Dermis blood vessel endothelial cell (primary cell): ENCODE measurements around the gene SPOUT1. TPM values are rescaled to one million over a fixed set of nuclear protein-coding genes. Genes with fewer than 3 reads are reported as not detected.
A peak's percentile ranks its signal among the peaks of the same experiment; 100 is the strongest.
"Not testable (repeated sequence)": the region's sequence is repeated elsewhere in the genome, so short reads cannot be mapped to it uniquely, and the experiment has no call there.

Experiments used
- DNase-seq: peaks from one replicate; pipeline ENCODE4 v3.0.0; 2010
- total RNA-seq: library from RNA; depleted of rRNA; stranded (reverse); fragments of >200 nt; gene quantifications from 2 replicates; pipeline ENCODE4 v1.2.3, GENCODE V29; 2014

The SPOUT1 gene
- total RNA-seq, 1 donor from 2014 or later, result 31.1 TPM

DNA sequence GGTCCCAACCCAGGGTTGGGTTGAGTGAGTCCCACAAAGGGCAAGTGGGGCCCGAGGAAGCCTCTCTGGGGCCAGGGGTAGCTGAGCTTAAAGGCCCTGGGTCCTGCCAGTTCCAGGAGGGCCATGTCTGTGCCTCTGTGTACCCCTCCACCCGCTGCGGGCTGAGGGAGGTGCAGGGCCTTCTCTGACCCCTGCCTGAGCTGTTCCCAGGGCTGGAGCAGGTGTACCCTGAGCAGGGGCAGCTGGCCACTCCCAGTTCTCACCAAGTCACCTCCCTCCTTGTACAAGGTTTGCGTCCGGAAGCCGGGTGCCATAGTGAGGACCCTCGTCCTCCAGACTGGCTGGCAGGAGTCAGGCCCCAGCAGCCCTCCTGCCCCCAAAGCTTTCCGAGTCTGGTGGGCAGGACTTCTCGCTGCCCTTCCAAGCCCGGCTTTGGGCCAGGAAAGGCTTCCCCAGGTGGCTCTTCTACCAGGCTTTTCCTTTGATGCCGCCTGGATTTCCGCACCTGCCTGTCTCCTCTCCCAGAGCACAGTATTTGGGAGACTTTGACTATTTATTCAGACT lies 20.5 kb downstream of the SPOUT1 start:
- no peak for DNase-seq

DNA sequence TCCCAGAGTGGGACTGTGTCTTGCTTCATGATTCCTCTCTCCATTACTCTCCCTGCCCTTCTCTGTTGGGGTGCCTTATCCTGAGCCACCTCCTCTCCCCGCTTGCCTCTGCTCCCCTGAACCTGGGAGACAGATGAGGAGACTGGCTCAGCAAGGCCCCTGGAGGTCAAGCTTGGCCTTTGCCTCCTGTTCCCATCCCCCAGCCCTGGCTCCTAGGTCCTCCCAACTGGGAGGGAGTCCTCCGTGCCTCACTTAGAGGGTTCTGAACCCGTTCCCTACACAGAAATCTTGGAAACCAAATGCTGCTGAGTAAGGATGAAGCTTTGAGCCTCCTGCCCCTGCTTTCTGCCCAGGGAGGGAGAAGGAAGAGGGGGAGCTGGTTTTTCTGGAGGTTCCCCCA lies 21.1 kb downstream of the SPOUT1 start:
- DNase-seq, result no peak

DNA sequence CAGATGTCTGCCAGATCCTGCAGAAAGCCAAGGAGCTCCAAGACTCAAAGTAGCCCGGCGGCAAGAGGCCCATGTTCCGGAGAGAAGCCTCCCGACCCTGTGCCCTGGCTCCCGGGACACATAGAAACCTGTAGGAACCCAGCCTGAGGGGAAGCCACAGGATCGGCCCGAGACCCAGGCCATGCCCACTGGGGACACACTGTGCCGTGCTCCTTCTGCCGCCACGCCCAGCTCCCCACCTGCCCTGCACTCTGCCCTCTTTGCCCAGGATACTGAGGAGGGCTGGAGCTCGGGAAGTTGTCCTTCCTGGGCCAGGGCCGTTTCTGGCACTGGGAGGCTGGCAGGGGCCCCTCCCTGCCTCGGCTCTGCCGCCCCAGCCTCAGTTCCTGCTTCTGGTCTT lies 21.8 kb downstream of the SPOUT1 start:
- DNase-seq, result no peak

DNA sequence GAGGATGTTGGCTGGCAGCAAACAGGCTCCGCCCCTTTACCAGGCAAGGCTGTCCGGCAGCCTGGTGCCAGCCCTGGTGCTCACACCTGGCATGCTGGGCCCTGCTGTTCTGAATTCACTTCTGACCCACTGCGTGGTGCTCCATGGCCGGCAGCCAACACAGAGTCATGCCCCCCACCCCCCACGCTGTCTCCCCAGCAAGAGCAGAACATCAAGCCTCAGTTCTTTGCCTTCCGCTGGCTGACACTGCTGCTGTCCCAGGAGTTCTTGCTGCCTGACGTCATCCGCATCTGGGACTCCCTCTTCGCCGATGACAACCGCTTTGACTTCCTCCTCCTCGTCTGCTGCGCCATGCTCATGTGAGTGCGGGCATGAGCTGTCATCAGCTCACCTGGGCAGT lies 23.9 kb downstream of the SPOUT1 start:
- DNase-seq, result no peak

DNA sequence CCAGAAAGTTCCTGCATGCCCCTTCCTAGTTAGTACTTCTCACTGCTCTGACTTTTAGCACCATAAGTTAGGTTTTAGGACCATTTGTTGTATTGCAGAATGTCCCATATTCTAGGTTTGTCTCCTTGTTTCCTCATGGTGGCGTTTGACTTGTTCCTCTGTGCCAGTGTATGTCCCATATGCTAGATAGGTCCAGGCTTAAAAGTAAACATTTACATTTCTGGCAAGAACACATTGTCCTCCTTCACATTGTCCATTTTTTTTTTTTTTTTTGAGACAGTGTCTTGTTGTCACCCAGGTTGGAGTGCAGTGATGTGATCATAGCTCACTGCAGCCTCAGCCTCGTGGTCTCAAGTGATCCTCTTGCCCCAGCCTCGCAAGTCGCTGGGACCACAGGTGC lies 27.1 kb downstream of the SPOUT1 start:
- DNase-seq, result no peak

GRCh38 chr9:128800061-128800460 lies 29.5 kb downstream of the SPOUT1 start:
- DNase-seq, result no peak

- no peak for DNase-seq
These were observed 30.7 kb downstream of the SPOUT1 start for GRCh38 chr9:128798896-128799295.

GRCh38 chr9:128794961-128795360 lies 34.6 kb downstream of the SPOUT1 start:
- DNase-seq, result not testable (repeated sequence)

- DNase-seq, result no peak
These were observed 36.5 kb downstream of the SPOUT1 start for GRCh38 chr9:128792978-128793686.

DNA sequence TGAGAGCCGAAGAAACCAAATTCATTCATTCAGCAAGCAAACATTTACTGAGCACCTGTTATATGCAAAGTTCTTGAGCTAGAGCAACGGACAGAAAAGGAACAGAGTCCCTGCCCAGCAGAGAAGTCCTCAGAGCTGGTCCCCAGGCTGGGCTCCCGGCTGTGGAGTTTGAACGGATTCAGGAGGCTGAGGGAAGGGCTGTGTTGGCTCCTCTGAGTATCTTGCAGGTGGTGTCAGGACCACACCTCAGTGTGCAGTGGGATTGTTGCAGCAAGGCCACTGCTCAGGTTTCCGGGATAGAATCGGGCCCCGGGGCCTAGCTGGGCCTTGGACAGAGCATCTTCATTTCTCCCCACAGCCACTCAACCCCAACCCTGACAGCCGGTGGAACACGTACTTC lies 37.5 kb downstream of the SPOUT1 start:
- no peak for DNase-seq

DNA sequence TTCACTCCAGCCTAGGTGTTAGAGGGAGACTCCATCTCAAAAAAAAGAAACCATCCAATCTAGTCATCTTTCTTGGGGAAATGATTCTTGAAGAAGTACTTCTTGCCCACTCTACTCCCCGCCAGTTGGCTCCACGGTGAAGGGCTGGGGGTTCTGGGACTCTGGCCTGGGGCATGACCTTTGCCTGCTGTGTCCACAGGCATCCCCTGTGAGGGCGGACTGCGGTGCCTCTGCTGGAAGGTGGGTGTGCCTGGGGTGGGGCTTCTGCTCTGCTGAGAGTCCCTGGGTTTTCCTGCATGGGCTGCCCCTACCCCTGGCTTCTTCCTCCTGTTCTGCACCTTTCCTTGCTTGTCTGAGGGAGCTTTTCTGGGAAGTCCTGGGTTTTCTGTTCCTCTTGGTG lies 39.1 kb downstream of the SPOUT1 start:
- DNase-seq, result no peak

DNA sequence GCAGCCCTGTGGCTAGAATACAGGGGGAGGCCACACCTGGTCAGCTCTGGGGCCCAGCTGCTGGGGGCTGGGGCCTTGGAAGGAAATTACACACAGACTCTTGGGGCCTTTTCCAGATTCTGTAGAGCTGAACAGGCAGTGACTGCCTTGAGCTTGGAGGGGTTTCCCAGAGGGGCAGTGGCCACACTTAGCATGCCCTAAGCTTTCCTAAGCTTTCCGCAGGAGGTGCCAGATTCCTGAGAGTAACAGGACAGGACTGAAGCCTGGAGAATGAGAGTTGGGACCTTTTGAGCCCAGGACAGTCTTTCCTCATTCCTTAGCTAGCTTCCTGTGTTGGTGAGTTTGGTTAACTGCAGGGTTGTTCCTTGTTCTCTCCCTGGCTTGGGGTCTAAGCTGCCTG lies 41.1 kb downstream of the SPOUT1 start:
- DNase-seq, result peak; percentile 19

GRCh38 chr9:128787659-128788058 lies 41.9 kb downstream of the SPOUT1 start:
- peak; percentile 30 for DNase-seq

GRCh38 chr9:128786681-128787601 lies 42.7 kb downstream of the SPOUT1 start, which contains the start of gene TBC1D13:
TBC1D13 (plus strand) TSS chr9:128787253; CDS start chr9:128787354, 101 bp downstream.
- DNase-seq, result peak; percentile 89

DNA sequence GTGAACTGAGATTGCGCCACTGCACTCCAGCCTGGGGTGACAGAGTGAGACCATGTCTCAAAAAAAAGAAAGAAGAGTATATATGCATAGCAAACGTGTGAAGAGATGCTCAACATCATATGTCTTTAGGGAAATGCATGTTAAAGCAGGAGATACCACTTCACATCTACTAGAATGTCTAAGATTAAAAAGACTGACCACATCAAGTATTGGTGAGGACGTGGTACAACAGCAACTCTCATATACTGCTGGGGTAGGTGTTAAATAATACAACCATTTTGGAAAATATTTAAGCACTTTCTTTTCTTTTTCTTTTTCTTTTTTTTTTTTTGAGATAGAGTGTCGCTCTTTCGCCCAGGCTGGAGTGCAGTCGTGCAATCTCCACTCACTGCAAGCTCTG lies 44.2 kb downstream of the SPOUT1 start:
- no peak for DNase-seq

- no peak for DNase-seq
These were observed 46.9 kb downstream of the SPOUT1 start for GRCh38 chr9:128782669-128783068.

DNA sequence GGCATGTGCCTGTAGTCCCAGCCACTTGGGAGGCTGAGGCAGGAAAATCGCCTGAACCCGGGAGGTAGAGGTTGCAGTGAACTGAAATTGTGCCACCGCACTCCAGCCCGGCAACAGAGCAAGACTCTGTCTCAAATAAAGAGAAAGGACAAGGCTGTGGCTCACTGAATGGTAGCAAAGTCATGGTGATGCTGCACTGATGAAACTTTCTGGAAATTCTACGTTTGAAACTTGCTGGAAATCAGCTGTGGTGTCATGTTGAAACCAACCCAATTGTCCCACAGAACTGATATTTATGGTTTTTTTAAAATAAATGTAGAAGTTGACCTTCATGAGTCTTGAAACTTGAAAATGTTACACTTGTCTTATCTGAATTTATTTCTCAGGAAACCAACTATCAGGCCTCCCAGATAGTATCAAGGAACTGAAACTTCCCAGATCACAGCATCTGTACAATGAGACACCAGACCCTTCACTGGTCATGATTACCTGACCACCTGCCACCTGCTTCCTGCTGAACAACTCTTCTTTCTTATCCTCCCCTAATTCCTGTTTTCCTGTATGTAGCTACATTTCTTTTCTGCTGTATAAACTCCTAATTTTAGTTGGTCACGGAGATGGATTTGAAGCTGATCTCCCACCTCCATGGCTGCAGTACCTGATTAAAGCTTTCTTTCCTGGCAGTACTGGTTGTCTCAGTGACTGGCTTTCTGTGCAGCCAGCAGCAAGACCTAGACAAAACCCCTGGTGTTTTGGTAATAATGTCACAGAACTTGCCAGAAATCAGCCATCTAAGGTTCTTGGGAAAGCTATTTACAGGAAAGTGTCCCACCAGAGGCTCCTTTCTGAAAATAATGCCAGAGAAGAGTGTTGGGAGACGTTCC lies 48.2 kb downstream of the SPOUT1 start:
- no peak for DNase-seq

- DNase-seq, result not testable (repeated sequence)
These were observed 49.5 kb downstream of the SPOUT1 start for GRCh38 chr9:128780093-128780492.

GRCh38 chr9:128774804-128775203 lies 54.8 kb downstream of the SPOUT1 start:
- no peak for DNase-seq

- DNase-seq, result no peak
These were observed 56.5 kb downstream of the SPOUT1 start for GRCh38 chr9:128773049-128773448.

- DNase-seq, result peak; percentile 92
These were observed 57.7 kb downstream of the SPOUT1 start, which contains the start of gene ZER1 for GRCh38 chr9:128771745-128772519. ZER1 (minus strand) TSS chr9:128771927; CDS start chr9:128755565, 16,362 bp downstream.
